AG04450 (cell line): ENCODE measurements around the gene JAM2. TPM values are rescaled to one million over a fixed set of nuclear protein-coding genes. Genes with fewer than 3 reads are reported as not detected.

Experiments used
- CTCF ChIA-PET: fragments of 300-600, 350-600 bp; formaldehyde crosslinking; extraction: SDS; loops from one replicate; lab custom pipeline; 2022; ENCODE audit warnings: antibody characterized with exemption, inconsistent platforms; lab: Charles Lee
- POLR2A ChIA-PET: fragments of 350-600 bp; formaldehyde crosslinking; extraction: SDS; loops from one replicate; lab custom pipeline; 2021; ENCODE audit warnings: antibody characterized with exemption, inconsistent platforms; lab: Yijun Ruan, JAX
- DNase-seq: peaks from one replicate; pipeline ENCODE4 v3.0.0-alpha.2; 2011; ENCODE audit warnings: low read depth, low spot score
- H3K27ac ChIP-seq: one replicate; pipeline ENCODE4 v1.5.1; 2012; ENCODE audit warnings: low read depth, low read length, control low read depth
- H3K27me3 ChIP-seq: one replicate; pipeline ENCODE4 v1.6.0; 2012; ENCODE audit warnings: low read length; ENCODE audit not compliant: control insufficient read depth, insufficient read depth
- H3K4me3 ChIP-seq: 2 replicates; pipeline ENCODE4 v1.5.1; 2011; ENCODE audit warnings: mild to moderate bottlenecking, low read depth, low read length, control low read depth
- H3K9me3 ChIP-seq: 2 replicates; pipeline ENCODE4 v1.5.1; 2012; ENCODE audit warnings: low read length; ENCODE audit not compliant: control insufficient read depth, insufficient read depth
- CTCF ChIP-seq: IDR thresholded peaks from 2 replicates; pipeline ENCODE4 v1.5.1; 2011; ENCODE audit warnings: low read depth, low read length, control low read depth, inconsistent platforms
- polyA plus RNA-seq: library from polyadenylated mRNA; depleted of rRNA; stranded (reverse); fragments of >200 nt; gene quantifications from 2 replicates; pipeline ENCODE4 v1.2.3, GENCODE V29; 2011

JAM2 gene
- polyA plus RNA-seq, 1 experiment: 7.2 TPM

- no peaks in the 10 kb centered on the region for H3K27me3 ChIP-seq
- H3K9me3 ChIP-seq: no peaks in the 10 kb centered on the region
- ChIA-PET CTCF (no interaction called here), POLR2A (no interaction called here)
- no peak overlapping the region for H3K27ac ChIP-seq
- no peak for DNase-seq
- no peak for TF ChIP-seq CTCF
- no peak overlapping the region for H3K4me3 ChIP-seq
Observed at GRCh38 chr21:25657140-25657539, 18.1 kb downstream of the JAM2 start.

GRCh38 chr21:25658427-25659035 is 19.5 kb downstream of the JAM2 start:
- H3K9me3 ChIP-seq: no peaks in the 10 kb centered on the region
- ChIA-PET CTCF (no interaction called here), POLR2A (no interaction called here)
- H3K4me3 ChIP-seq: no peak overlapping the region
- no peak for TF ChIP-seq CTCF
- H3K27ac ChIP-seq: no peak overlapping the region
- DNase-seq: no peak
- no peaks in the 10 kb centered on the region for H3K27me3 ChIP-seq

- Histone ChIP-seq H3K27me3 (no peaks in the 10 kb centered on the region), H3K27ac (no peak overlapping the region), H3K4me3 (no peak overlapping the region), H3K9me3 (no peaks in the 10 kb centered on the region)
- no peak for TF ChIP-seq CTCF
- DNase-seq: no peak
- ChIA-PET POLR2A (no interaction called here), CTCF (interaction anchor here (1.1 kb wide), 1 partner anchor 52 kb away, joined by 5 read pairs; no protein-coding TSS in a partner anchor)
Observed at GRCh38 chr21:25660233-25660632, 21.2 kb downstream of the JAM2 start.

- H3K9me3 ChIP-seq: no peaks in the 10 kb centered on the region
- no peak overlapping the region for H3K4me3 ChIP-seq
- no peak for DNase-seq
- ChIA-PET POLR2A (no interaction called here), CTCF (no interaction called here)
- no peak overlapping the region for H3K27ac ChIP-seq
- no peak for TF ChIP-seq CTCF
- H3K27me3 ChIP-seq: no peaks in the 10 kb centered on the region
Observed at GRCh38 chr21:25664491-25664931, 25.5 kb downstream of the JAM2 start.

GRCh38 chr21:25670726-25671125 is 31.7 kb downstream of the JAM2 start:
- CTCF ChIA-PET: interaction anchor here (2.1 kb wide), 1 partner anchor 63 kb away, joined by 7 read pairs; no protein-coding TSS in a partner anchor
- H3K27ac ChIP-seq: no peak overlapping the region

More at GRCh38 chr21:25670726-25671125, 31.7 kb downstream of the JAM2 start:
- TF ChIP-seq CTCF: no peak
- DNase-seq: peak; percentile 4
- POLR2A ChIA-PET: interaction anchor here (0.6 kb wide), 1 partner anchor 231 kb away, joined by 4 read pairs; no protein-coding TSS in a partner anchor
- H3K27me3 ChIP-seq: no peaks in the 10 kb centered on the region
- no peak overlapping the region for H3K4me3 ChIP-seq
- no peaks in the 10 kb centered on the region for H3K9me3 ChIP-seq
